Stimulated activated CD4-positive, alpha-beta T cell treated with anti-CD3 and anti-CD28 coated beads, Interleukin-2, amount 100 ng/mL, for 24 hours (primary cell): ENCODE results near the gene SOS1.
A peak's percentile ranks its signal among the peaks of the same experiment; 100 is the strongest.
"Not testable (repeated sequence)": the region's sequence is repeated elsewhere in the genome, so short reads cannot be mapped to it uniquely, and the experiment has no call there.

Experiments used
- DNase-seq, 2 donors: peaks; one replicate each; pipeline ENCODE4 v3.0.0-alpha.2; 2020

SOS1 gene

GRCh38 chr2:38959938-38960608 lies 160.8 kb downstream of the SOS1 start:
- DNase-seq = peak; percentile 59 to 79

- DNase-seq = no peak
These were observed 161.4 kb downstream of the SOS1 start for GRCh38 chr2:38959466-38959865.

DNA sequence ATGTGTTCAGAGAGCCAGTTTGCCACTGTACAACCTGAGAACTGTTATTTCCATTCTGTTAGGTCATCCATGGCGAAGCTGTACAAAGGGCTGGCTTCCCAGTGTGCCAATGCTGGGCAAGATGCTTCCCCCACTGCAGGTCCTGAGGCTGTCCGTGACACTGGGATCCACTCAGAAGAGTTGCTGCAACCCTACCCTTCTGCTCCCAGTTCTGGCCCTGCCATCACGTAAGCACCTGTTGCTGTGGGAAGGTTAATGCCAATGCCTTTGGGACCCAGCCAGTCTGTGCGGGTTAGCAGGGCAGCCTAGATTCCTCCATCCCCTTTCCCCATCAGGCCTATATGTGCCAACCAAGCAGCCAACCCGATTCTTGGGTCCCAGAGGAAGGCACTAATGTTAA lies 162.9 kb downstream of the SOS1 start:
- no peak for DNase-seq

DNA sequence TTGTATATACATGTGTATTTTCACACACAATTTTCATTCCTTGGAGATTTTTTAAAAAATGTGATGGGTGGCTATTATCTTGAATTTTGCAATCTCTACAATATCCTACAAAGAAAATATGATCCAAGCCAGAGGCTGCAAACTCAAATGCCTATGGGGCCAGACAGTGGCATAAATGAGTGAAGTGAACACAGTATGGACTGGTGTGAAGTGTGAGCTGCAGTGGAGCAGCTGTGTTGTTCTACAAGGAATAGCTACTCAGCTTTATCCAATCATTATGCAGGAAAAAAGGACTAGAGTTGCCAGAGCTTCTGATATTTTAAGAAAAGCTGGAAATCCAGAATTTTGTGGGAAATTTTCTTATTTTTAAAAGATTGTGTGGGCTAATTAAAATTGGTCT lies 169.1 kb downstream of the SOS1 start:
- no peak for DNase-seq

- no peak for DNase-seq
These were observed 171.9 kb downstream of the SOS1 start for GRCh38 chr2:38948995-38949394.

- DNase-seq = no peak
These were observed 172.4 kb downstream of the SOS1 start for GRCh38 chr2:38948387-38948882.

DNA sequence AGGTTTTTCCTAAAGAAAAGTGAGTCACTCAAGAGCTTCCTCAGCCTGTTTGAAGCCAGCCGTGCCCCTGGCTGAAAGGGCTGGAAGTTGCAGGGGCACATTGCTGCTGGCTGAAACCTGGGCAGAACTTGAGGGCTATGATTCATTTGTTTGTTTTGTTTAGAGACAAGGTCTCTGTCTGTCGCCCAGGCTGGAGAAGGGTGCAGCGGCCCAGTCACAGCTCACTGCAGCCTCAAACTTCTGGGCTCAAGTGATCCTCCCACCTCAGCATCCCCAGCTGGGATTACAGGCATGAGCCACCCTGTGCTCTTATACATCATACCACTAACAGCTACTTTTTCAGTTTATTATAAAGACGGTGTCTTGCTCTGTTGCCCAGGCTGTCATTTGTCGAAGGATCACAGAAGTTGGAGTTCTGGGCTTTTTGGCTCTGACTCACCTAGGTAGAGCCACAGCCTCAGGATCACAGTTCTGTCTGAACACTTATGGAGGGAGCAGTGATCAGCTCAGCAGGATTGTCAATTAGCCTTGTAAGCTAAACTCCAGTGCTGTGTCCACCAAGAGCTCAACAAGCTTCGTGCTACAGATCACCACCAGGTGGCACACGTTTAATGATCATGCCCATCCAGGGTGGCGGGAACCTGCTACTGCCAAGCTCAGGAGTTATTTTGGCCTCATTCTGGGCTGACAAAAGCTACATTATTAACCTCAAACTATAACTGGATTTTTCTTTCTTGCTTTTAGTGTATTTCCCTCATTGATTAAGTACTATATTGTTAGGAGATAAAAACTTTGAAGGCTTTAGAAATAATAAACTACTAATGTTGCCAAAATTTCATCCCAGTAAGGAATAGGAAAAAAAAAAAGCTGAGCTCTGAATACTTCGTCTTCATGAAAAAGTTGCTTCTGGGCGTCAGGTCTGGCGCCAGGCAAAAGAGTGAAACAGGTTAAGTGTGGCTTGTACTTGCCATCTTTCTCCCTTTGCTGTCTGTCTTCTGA lies 173.3 kb downstream of the SOS1 start:
- DNase-seq = peak; percentile 69 to 73

GRCh38 chr2:38945911-38946310 lies 174.9 kb downstream of the SOS1 start:
- no peak for DNase-seq

- DNase-seq = no peak
These were observed 175.5 kb downstream of the SOS1 start for GRCh38 chr2:38945372-38945771.

DNA sequence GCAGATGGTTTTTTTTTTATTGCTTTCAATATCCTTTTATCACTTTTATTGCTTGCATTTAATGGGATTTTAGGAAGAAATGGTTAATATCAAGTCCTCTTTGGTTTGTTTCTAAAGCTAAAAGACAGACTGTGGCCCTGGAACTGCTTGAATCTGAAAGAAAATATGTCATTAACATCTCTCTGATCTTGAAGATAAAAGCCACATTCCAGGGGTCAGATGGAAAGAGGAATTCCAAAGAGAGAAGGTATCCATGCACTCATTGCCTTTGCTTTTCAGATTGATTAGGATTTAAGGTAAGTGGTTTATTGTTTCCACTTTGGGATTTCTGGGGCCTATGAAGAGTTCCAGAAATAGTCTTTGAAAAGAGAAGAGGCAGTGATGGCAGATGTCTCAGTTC lies 177.1 kb downstream of the SOS1 start:
- DNase-seq = no peak

GRCh38 chr2:38940746-38941145 lies 180.1 kb downstream of the SOS1 start:
- no peak for DNase-seq

- DNase-seq = no peak
These were observed 183.3 kb downstream of the SOS1 start for GRCh38 chr2:38937548-38937947.

DNA sequence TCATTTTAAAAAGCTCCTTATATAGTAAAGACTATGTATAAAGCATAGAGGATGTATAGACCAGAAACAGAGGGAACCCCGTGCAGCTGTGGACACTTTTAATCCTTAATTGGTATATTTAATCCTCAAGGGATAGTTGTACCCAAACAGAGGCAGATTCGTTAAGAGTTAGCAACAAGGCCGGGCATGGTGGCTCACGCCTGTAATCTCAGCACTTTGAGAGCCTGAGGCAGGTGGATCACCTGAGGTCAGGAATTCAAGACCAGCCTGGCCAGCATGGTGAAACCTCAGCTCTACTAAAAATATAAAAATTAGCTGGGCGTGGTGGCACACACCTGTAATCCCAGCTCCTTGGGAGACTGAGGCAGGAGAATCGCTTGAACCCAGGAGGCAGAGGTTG lies 184.3 kb downstream of the SOS1 start:
- DNase-seq = not testable (repeated sequence)

DNA sequence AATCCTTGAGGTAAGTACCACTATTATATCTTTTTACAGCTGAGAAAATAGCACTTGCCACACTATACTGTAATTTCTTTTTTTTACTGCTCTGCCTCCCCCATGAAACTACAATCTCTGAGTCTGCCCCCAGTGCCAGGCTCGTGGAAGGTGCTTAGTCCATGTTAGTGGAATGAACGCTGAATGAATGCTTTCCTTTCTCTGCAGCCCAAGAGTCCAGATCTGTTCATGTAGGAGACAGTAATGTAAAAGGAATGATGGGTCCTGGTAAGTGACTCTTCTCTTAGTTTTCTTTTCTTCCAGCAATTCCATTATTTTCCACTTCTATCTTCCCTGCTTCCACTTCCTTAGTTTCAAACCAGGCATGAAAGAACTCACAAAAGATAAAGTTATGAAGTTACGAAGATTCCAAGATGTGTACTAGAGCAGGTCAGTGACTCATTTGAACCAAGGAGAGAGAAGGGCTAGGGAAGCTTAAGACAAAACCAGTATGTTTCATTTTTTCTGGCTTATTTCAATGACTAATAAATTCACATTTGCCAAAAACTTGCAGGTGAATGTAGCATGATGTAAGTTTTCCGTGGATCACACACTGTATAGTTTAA lies 185.2 kb downstream of the SOS1 start:
- DNase-seq = no peak

GRCh38 chr2:38934742-38935141 lies 186.1 kb downstream of the SOS1 start:
- DNase-seq = no peak

DNA sequence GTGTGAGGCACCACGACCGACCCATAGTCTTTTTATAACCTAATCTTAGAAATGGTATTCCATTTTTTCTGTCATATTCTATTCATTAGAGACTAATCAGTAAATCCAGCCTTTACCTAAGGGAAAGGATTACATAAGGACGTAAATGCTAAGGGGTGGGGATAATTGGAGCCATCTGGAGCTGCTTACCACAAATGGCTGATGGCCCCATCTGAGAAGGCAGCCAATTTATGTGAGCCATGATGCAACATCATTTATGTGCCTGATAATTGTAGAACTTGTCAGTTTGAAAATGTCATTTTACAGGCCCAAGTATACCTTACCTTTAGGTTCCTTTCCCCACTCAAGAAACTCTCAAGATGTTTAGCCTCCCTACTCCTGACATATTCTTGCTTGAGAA lies 187.2 kb downstream of the SOS1 start:
- DNase-seq = no peak

DNA sequence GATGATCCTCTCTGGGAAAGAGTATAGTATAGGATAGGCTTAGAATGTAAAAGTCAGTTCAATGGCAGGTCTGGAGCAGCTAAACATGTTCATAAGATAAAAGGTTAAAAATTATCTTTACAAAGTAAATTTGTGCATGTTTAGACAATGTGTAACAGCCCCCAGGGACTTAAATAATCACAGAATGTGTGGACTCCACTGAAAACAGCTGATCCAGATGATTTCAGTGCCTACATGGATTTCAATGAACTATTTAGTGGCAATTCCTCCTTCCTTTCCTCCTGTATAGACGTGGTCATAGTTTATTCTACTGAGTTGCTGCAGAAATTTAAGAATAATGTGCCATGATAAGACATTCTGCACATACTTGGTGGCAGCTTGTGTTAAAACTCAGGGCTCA lies 188.3 kb downstream of the SOS1 start:
- DNase-seq = no peak
